NCI-H2107 treated with DMSO at 0.1 percent for 48 hours (cell line): ENCODE measurements around the gene PRR15L.

Experiments
- DNase-seq: peaks from one replicate; lab custom pipeline; 2025; ENCODE audit not compliant: unreplicated experiment; lab: John Stamatoyannopoulos, UW

Gene PRR15L

GRCh38 chr17:47962901-47963300 lies 5.2 kb upstream of the PRR15L start:
- no peak for DNase-seq

GRCh38 chr17:47961406-47961805 lies 3.7 kb upstream of the PRR15L start:
- no peak for DNase-seq

- DNase-seq, result peak; percentile 96
Measured at GRCh38 chr17:47959825-47960655, 2.4 kb upstream of the PRR15L start.

GRCh38 chr17:47956791-47957590 lies 692 bp downstream of the PRR15L start:
- no peak for DNase-seq

GRCh38 chr17:47955497-47956461 lies 1.9 kb downstream of the PRR15L start:
- no peak for DNase-seq

GRCh38 chr17:47953909-47954308 lies 3.8 kb downstream of the PRR15L start:
- DNase-seq, result no peak

GRCh38 chr17:47952171-47953021 lies 5.3 kb downstream of the PRR15L start:
- no peak for DNase-seq

- DNase-seq, result no peak
Measured at GRCh38 chr17:47950448-47950847, 7.2 kb downstream of the PRR15L start.

- no peak for DNase-seq
Measured at GRCh38 chr17:47949946-47950345, 7.7 kb downstream of the PRR15L start.

- peak; percentile 73 for DNase-seq
Measured at GRCh38 chr17:47949197-47949759, 8.4 kb downstream of the PRR15L start.

- no peak for DNase-seq
Measured at GRCh38 chr17:47948706-47949196, 8.9 kb downstream of the PRR15L start.

GRCh38 chr17:47946929-47947397 lies 10.7 kb downstream of the PRR15L start:
- peak; percentile 88 for DNase-seq

GRCh38 chr17:47946516-47946915 lies 11.2 kb downstream of the PRR15L start:
- no peak for DNase-seq

GRCh38 chr17:47945529-47946508 lies 11.9 kb downstream of the PRR15L start:
- no peak for DNase-seq

- no peak for DNase-seq
Measured at GRCh38 chr17:47945080-47945479, 12.6 kb downstream of the PRR15L start.

GRCh38 chr17:47942568-47942967 lies 15.1 kb downstream of the PRR15L start:
- DNase-seq, result no peak

GRCh38 chr17:47942096-47942510 lies 15.6 kb downstream of the PRR15L start:
- DNase-seq, result no peak
